GM21528 (cell line): ENCODE measurements around the gene MLST8.
"Not testable (repeated sequence)": the region's sequence is repeated elsewhere in the genome, so short reads cannot be mapped to it uniquely, and the experiment has no call there.

Experiments used
- ATAC-seq: cut with Tn5 transposase; IDR thresholded peaks from one replicate; pipeline ENCODE4 v1.9.1; 2021; ENCODE audit warnings: mild to moderate bottlenecking, moderate library complexity; ENCODE audit not compliant: unreplicated experiment, low FRiP score

MLST8 gene

GRCh38 chr16:2189252-2189893 is 15.9 kb upstream of the MLST8 start:
- ATAC-seq, result no peak

- no peak for ATAC-seq
Observed at GRCh38 chr16:2190002-2190658, 15.1 kb upstream of the MLST8 start.

- no peak for ATAC-seq
Observed at GRCh38 chr16:2190659-2191445, 14.4 kb upstream of the MLST8 start.

GRCh38 chr16:2191446-2191706 is 13.9 kb upstream of the MLST8 start:
- no peak for ATAC-seq

GRCh38 chr16:2194166-2194834 is 11.0 kb upstream of the MLST8 start:
- ATAC-seq, result no peak

- no peak for ATAC-seq
Observed at GRCh38 chr16:2194852-2195321, 10.4 kb upstream of the MLST8 start.

GRCh38 chr16:2195322-2196161 is 9.7 kb upstream of the MLST8 start:
- ATAC-seq, result no peak

- ATAC-seq, result no peak
Observed at GRCh38 chr16:2196162-2196980, 8.9 kb upstream of the MLST8 start, which contains the start of gene CASKIN1. Gene CASKIN1 (minus strand): TSS chr16:2196605. CDS start chr16:2196432, 173 bp downstream.

GRCh38 chr16:2196981-2197511 is 8.2 kb upstream of the MLST8 start:
- no peak for ATAC-seq

- no peak for ATAC-seq
Observed at GRCh38 chr16:2197765-2198164, 7.5 kb upstream of the MLST8 start.

GRCh38 chr16:2198283-2198682 is 7.0 kb upstream of the MLST8 start:
- ATAC-seq, result no peak

- ATAC-seq, result no peak
Observed at GRCh38 chr16:2199095-2199494, 6.2 kb upstream of the MLST8 start.

- ATAC-seq, result no peak
Observed at GRCh38 chr16:2199621-2200139, 5.6 kb upstream of the MLST8 start.

- ATAC-seq, result no peak
Observed at GRCh38 chr16:2200313-2200712, 4.9 kb upstream of the MLST8 start.

GRCh38 chr16:2203119-2203688 is 2.0 kb upstream of the MLST8 start:
- ATAC-seq, result not testable (repeated sequence)

- no peak for ATAC-seq
Observed at GRCh38 chr16:2204416-2205103, 694 bp upstream of the MLST8 start.

GRCh38 chr16:2205967-2206313 is 686 bp downstream of the MLST8 start:
- peak; percentile 22 for ATAC-seq

GRCh38 chr16:2206420-2206779 is 1.1 kb downstream of the MLST8 start:
- no peak for ATAC-seq
